Subcutaneous abdominal adipose tissue (tissue), 5 donors: ENCODE measurements around the gene CPA5.
A peak's percentile ranks its signal among the peaks of the same experiment; 100 is the strongest.

Experiments
- H3K27ac ChIP-seq: one replicate; pipeline ENCODE4 v1.7.0; 2013; ENCODE audit warnings: low read depth, mild to moderate bottlenecking, inconsistent platforms, low read length, moderate library complexity
- H3K27me3 ChIP-seq, 5 donors: one replicate each; pipeline ENCODE4 v1.7.0; 2013; ENCODE audit warnings: low read length in 5 of 5, inconsistent platforms in 1 of 5; ENCODE audit not compliant: control insufficient read depth in 5 of 5, insufficient read depth in 4 of 5
- H3K36me3 ChIP-seq, 5 donors: one replicate each; pipeline ENCODE4 v1.7.0; 2013; ENCODE audit warnings: low read length in 5 of 5; ENCODE audit not compliant: control insufficient read depth in 5 of 5, insufficient read depth in 5 of 5
- H3K4me1 ChIP-seq, 5 donors: one replicate each; pipeline ENCODE4 v1.7.0; 2013; ENCODE audit warnings: low read length in 5 of 5, mild to moderate bottlenecking in 3 of 5, moderate library complexity in 1 of 5; ENCODE audit not compliant: control insufficient read depth in 5 of 5, insufficient read depth in 5 of 5
- H3K4me3 ChIP-seq, 5 donors: one replicate each; pipeline ENCODE4 v1.7.0; 2013; ENCODE audit warnings: low read length in 5 of 5, low read depth in 1 of 5
- H3K9ac ChIP-seq, 5 donors: one replicate each; pipeline ENCODE4 v1.7.0; 2013; ENCODE audit warnings: low read length in 5 of 5, mild to moderate bottlenecking in 4 of 5, moderate library complexity in 3 of 5
- H3K9me3 ChIP-seq, 5 donors: one replicate each; pipeline ENCODE4 v1.7.0; 2013; ENCODE audit warnings: low read length in 5 of 5; ENCODE audit not compliant: control insufficient read depth in 5 of 5
- donor health status: healthy.
- donor health status: healthy.
- donor health status: healthy.
- donor health status: healthy.
- donor health status: healthy.

CPA5 gene

DNA sequence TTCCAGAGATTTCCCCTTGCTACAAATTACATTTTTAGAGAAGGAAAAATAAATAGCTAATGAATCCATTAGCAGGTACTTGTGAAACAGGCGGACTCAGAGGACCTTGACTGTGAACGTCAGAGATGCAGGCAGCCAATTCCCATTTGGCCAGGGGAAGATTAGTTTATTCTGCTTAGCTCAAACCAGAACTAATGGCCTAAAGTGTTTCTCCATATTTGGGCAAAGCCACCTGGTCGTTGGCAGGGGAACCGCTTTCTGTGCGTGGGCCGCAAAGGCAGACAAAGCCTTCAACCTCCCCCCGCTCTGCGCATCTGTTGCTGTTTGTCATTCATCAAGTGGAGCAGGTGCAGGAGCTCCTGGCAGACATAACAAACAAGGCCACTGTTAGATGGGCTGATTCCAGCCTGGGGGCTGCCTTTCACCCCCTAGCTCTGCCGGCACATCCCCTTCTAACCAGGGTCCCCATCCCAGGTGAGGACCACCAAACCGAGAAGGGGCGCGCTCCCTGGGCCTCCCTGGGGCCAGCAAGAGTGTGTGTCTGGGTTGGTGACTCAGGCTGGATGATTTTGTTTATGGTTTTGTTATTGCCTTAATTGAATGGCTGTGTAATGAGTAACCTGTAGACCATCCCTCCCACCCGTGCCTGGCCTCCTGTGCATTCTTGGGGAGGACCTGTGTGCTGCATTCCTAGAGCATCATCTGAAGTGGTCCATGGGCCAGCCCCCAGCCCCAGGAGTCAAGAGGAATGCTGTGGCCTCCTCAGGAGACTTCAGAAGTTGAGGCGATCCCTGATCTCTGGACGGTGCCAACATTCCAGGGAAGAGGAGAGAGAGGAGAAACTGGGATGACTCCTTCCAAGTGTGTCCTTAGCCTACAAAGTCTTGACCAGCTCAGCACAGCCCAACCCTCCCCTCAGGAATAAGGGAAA, 21.2 kb downstream of the CPA5 start:
- Histone ChIP-seq H3K4me1 (peaks cover 11 to 71% (median 47%) of the 10 kb centered on the region in 5 donors), H3K9me3 (peaks cover 0 to 2% (median 1%) of the 10 kb centered on the region in 5 donors), H3K36me3 (no peaks in the 10 kb centered on the region), H3K27me3 (no peaks in the 10 kb centered on the region), H3K4me3 (no peak overlapping the region), H3K27ac (peak overlapping the region; percentile 83), H3K9ac (no peak overlapping the region)

DNA sequence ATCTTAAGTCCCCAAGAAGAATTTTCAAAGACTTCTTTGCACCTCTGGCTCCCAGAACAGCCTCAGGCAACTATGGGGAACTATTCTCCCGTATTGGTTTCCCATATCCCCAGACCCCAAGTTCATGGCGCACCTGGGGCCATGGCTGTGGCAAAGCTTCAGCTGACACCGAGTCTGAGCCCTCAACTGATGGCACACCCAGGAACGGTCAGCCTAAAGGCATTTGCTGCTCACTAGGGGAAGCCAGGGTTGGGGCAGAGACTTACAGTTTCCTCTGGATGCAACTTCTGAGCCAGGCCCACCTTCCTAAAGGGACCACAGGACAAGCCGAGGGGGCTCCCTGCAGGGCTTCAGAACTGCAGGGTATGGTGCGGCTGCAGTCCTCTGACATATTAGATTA, 21.9 kb downstream of the CPA5 start:
- H3K4me3 ChIP-seq, result no peak overlapping the region
- H3K27ac ChIP-seq, result peak overlapping the region; percentile 83
- no peaks in the 10 kb centered on the region for H3K36me3 ChIP-seq

DNA sequence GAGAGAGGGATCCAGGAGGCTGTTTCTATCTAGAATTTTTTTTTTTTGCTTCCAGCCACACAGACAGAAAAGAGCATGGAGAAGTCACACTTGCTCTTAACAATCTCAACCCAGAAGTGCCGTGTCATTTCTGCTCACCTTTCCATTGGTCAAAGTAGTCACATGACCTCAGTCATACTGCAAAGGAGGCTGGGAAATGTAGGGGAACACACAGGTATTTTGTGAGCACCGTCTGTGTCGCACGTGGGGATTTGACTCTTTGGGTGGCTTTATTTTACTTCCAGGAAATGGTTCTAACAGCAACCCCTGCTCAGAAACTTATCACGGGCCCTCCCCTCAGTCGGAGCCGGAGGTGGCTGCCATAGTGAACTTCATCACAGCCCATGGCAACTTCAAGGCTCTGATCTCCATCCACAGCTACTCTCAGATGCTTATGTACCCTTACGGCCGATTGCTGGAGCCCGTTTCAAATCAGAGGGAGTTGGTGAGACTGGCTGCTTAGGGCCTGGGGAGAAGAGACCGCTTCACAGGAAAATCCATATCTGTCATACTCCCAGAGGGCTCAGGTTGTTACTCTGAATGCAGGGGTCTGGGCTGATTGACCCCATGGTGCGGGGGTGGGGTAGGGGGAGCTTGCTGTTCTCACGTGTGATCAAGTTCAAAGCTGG, 22.6 kb downstream of the CPA5 start:
- Histone ChIP-seq H3K9ac (no peak overlapping the region), H3K4me3 (no peak overlapping the region), H3K36me3 (no peaks in the 10 kb centered on the region), H3K27me3 (no peaks in the 10 kb centered on the region), H3K9me3 (no peaks in the 10 kb centered on the region), H3K27ac (peak overlapping the region; percentile 89), H3K4me1 (peaks cover 14 to 84% (median 53%) of the 10 kb centered on the region in 5 donors)

More for the DNA sequence above, 21.9 kb downstream of the CPA5 start:
- H3K4me1 ChIP-seq, result peaks cover 14 to 77% (median 53%) of the 10 kb centered on the region in 5 donors
- H3K27me3 ChIP-seq, result no peaks in the 10 kb centered on the region
- H3K9me3 ChIP-seq, result no peaks in the 10 kb centered on the region
- no peak overlapping the region for H3K9ac ChIP-seq

DNA sequence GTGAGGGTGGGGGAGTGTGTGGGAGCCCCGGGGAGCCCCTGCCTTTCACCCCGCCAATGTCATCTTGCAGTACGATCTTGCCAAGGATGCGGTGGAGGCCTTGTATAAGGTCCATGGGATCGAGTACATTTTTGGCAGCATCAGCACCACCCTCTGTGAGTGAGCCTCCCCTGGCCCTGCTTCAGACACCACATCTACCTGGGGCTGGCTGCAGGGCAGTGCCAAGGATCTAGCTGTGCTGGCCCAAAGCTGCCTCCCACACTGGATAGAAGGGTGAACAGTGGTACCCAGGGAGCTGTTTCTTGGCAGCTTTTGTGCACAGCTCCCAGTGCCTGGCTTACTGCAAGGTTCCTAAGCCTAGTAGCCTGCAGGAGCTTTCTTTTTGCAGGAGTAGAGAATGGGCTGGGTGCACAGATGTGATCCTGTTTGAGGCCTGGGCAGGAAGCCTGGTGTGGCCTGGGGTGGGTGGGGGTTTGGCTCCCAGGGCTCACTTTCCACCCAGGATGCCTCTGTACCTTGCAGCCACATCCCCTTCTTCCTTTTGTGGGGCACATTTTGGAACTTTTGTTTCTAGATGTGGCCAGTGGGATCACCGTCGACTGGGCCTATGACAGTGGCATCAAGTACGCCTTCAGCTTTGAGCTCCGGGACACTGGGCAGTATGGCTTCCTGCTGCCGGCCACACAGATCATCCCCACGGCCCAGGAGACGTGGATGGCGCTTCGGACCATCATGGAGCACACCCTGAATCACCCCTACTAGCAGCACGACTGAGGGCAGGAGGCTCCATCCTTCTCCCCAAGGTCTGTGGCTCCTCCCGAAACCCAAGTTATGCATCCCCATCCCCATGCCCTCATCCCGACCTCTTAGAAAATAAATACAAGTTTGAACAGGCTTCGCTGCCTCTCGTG, 23.5 kb downstream of the CPA5 start:
- H3K36me3 ChIP-seq, result no peaks in the 10 kb centered on the region
- H3K27ac ChIP-seq, result peak overlapping the region; percentile 89
- H3K9me3 ChIP-seq, result no peaks in the 10 kb centered on the region
- peak overlapping the region in 2 of 5 donors; percentile 27 to 35 for H3K9ac ChIP-seq
- peaks cover 16 to 89% (median 61%) of the 10 kb centered on the region in 5 donors for H3K4me1 ChIP-seq
- H3K4me3 ChIP-seq, result no peak overlapping the region
- H3K27me3 ChIP-seq, result no peaks in the 10 kb centered on the region

DNA sequence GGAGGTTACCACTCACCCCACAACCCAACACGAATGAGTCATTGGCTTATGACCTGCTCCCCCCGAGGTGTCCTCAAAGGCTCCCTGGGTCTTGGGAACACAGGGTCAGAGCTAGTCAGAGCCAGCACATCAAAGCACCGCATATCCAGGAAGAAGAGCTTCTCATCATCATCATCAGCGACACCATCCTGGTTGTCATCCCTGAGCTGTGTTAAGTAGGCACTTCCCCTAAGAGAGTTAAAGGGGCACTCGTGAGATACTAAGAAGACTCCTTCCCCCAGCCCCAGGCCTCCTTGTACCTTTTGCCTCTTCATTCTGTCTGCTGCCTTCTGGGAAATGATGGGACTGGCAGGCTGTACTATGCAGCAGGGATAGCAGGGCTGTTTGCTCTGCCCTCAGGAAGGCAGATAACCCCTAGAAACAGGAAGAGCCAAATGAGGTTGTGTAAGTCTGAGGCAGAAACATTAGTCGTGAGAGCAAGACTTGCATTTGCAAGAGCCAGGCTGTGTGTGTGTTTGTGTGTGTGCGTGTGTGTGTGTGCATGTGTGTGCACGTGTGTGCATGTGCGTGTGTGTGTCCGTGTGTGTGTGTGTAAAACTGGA, 24.6 kb downstream of the CPA5 start:
- H3K27me3 ChIP-seq, result no peaks in the 10 kb centered on the region
- H3K9ac ChIP-seq, result peak overlapping the region in 4 of 5 donors; percentile 13 to 49 (median 34)
- no peaks in the 10 kb centered on the region for H3K9me3 ChIP-seq
- H3K4me3 ChIP-seq, result no peak overlapping the region
- H3K36me3 ChIP-seq, result no peaks in the 10 kb centered on the region
- H3K27ac ChIP-seq, result peak overlapping the region; percentile 89
- peaks cover 15 to 89% (median 65%) of the 10 kb centered on the region in 5 donors for H3K4me1 ChIP-seq

DNA sequence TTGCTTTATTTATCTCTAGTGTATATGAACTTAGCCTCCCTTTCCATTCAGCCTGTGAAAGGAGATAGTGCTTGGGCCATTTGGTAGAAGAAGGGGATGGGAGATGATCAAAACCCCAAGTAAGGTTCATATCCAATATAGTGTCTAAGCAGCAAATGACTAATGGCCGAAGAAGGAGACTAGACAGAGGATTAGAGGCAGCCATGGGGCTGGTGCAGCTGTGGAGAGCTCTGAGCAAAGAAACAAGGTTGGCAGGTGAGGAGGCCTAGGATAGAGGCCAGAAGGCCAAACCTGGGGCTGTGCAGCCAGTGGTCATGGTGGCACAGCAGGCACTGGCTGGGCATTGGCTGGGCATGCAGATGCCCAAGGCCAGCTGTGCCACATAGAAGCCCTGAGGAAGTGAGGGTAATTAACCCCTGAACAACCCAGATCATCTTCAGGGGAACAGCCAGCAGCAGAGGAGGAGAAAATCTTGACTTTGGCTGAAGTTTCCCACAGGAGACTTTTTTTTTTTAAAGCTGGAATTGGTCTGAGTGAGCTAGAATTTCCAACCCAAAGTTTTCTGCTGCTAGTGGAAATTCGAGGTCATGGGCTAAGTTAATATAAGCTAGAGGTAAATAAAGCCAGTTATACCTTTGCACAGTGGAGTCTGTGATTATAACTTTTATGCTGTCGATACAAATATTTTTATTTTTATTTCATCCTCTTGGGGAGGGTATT, 25.4 kb downstream of the CPA5 start:
- H3K9ac ChIP-seq, result peak overlapping the region in 3 of 5 donors; percentile 26 to 49 (median 28)
- peaks cover 15 to 86% (median 68%) of the 10 kb centered on the region in 5 donors for H3K4me1 ChIP-seq
- H3K27ac ChIP-seq, result peak overlapping the region; percentile 89
- no peak overlapping the region for H3K4me3 ChIP-seq
- no peaks in the 10 kb centered on the region for H3K9me3 ChIP-seq
- H3K36me3 ChIP-seq, result no peaks in the 10 kb centered on the region
- no peaks in the 10 kb centered on the region for H3K27me3 ChIP-seq

DNA sequence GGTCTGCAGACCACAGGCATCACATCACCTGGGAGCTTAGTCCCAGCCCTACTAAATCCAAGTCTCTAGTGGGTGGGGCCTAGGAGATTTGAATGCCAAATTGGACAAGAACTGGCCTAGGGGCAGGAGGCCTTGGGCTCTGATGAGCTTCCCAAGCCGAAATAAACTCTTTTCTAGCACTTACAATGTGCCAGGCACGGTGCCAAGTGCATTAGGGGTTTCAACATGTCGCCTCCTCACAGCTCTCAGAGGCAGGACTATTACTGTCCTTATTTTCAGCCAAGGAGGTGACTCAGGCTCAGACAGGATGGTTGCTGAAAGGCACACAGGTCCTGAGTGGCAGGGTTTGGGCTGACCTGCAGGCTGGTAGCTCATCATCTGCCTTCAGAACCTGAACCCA, 26.4 kb downstream of the CPA5 start:
- peaks cover 13 to 76% (median 60%) of the 10 kb centered on the region in 5 donors for H3K4me1 ChIP-seq

DNA sequence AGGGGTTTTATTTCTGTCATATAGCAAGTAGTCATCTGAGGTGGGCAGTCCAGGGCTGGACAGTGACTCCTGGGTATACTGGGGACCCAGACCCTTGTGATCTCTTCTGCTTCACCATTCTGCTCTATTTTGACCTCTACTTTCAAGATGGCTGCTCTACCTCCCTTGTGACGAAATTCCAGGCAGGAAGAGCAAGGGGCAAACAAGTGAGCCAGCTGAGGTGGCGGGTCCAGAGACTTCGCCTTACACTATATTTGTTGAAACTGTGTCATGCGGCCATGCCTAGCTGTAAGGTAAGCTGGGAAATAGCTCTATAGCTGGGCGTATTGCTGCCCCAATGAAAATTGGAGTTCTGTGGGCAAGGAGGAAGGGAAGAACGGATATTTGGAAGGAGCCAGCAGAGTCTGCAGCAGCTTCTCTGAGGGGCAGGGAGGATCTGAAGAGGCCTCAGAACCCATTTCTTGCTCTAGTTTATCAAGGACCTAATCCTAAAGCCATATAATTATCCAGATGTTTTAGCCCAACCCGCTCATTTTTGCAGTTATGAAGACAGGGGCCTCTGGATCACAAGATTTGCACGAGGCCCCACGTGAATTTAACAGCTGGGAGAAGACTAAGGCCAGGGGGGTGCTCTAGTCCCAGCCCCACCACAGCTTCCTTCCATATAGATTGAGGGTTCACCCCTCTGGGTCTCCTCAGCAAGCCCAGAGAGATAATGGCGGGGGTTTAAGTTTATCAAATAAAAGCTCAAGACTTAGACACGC, 28.0 kb downstream of the CPA5 start:
- Histone ChIP-seq H3K9me3 (peaks cover 0 to 9% (median 6%) of the 10 kb centered on the region in 5 donors), H3K9ac (peak overlapping the region in 3 of 5 donors; percentile 40 to 83 (median 60)), H3K27ac (peak overlapping the region; percentile 93), H3K4me3 (no peak overlapping the region), H3K27me3 (no peaks in the 10 kb centered on the region), H3K36me3 (no peaks in the 10 kb centered on the region), H3K4me1 (peaks cover 13 to 67% (median 53%) of the 10 kb centered on the region in 5 donors)

More for the DNA sequence above, 26.4 kb downstream of the CPA5 start:
- H3K36me3 ChIP-seq, result no peaks in the 10 kb centered on the region
- H3K9ac ChIP-seq, result peak overlapping the region in 2 of 5 donors; percentile 16 to 25
- no peaks in the 10 kb centered on the region for H3K27me3 ChIP-seq
- no peak overlapping the region for H3K4me3 ChIP-seq
- H3K9me3 ChIP-seq, result peaks cover 0 to 2% (median 2%) of the 10 kb centered on the region in 5 donors
- peak overlapping the region; percentile 89 for H3K27ac ChIP-seq
